ENCODE measurements around the gene NBPF20.
"Not testable (repeated sequence)": the region's sequence is repeated elsewhere in the genome, so short reads cannot be mapped to it uniquely, and the experiment has no call there.

The NBPF20 gene, protein sequence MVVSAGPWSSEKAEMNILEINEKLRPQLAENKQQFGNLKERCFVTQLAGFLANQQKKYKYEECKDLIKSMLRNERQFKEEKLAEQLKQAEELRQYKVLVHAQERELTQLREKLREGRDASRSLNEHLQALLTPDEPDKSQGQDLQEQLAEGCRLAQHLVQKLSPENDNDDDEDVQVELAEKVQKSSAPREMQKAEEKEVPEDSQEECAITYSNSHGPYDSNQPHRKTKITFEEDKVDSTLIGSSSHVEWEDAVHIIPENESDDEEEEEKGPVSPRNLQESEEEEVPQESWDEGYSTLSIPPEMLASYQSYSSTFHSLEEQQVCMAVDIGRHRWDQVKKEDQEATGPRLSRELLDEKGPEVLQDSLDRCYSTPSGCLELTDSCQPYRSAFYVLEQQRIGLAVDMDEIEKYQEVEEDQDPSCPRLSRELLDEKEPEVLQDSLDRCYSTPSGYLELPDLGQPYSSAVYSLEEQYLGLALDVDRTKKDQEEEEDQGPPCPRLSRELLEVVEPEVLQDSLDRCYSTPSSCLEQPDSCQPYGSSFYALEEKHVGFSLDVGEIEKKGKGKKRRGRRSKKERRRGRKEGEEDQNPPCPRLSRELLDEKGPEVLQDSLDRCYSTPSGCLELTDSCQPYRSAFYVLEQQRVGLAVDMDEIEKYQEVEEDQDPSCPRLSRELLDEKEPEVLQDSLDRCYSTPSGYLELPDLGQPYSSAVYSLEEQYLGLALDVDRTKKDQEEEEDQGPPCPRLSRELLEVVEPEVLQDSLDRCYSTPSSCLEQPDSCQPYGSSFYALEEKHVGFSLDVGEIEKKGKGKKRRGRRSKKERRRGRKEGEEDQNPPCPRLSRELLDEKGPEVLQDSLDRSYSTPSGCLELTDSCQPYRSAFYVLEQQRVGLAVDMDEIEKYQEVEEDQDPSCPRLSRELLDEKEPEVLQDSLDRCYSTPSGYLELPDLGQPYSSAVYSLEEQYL (N-terminal part only)

GRCh38 chr1:145425436-145426029, at the start of gene NBPF20:
TSS of gene NBPF20 (minus strand) at chr1:145425603. CDS start at chr1:145405272, 20,331 bp downstream.
- peak; percentile 72 for DNase-seq

DNA sequence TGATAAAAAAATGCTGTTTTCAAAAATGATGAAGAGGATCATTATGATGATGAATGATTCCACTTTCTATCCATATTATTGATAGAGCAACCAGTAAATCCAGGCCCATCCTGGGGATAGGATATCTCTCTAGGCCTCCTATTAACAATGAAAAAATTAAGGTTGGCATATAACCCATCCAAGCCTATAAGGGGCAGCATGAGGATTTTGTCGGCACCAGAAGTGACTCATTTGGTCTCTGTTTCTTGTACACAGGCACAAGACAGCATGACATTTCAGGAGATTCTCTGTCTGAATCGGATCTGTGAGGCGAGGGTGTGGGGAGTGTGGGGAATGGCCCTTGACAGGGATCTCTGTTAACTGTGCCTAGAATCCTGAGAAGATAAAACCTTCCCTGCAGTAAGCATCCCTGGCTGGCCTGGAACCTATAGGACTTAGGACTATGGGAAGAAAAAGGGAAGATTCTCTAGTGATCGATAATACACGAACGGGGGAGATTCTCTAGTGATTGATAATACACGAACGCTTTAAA, 49.5 kb upstream of the NBPF20 start:
- not testable (repeated sequence) for DNase-seq

DNA sequence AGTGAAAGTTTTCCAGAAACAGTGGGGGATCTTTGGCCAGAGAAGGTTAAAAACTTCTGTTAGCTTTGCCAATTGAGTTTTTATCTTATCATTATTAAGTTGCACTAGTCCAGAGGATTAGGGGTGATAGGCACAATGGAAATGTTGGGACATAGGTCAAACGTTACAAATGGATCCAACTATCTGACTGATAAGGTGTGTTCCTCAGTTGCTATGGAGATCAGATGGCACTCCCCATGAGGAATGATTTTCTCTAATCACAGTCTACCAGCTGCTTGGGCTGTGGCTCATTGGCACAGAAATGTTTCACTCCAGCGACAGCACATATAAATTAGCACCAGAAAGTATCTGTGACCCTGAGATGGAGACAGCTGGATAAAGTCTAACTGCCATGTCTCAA, 47.3 kb upstream of the NBPF20 start:
- DNase-seq: not testable (repeated sequence)

GRCh38 chr1:145471365-145471764, 46.0 kb upstream of the NBPF20 start:
- not testable (repeated sequence) for DNase-seq

GRCh38 chr1:145465405-145466144, 40.2 kb upstream of the NBPF20 start:
- peak; percentile 52 for DNase-seq

DNA sequence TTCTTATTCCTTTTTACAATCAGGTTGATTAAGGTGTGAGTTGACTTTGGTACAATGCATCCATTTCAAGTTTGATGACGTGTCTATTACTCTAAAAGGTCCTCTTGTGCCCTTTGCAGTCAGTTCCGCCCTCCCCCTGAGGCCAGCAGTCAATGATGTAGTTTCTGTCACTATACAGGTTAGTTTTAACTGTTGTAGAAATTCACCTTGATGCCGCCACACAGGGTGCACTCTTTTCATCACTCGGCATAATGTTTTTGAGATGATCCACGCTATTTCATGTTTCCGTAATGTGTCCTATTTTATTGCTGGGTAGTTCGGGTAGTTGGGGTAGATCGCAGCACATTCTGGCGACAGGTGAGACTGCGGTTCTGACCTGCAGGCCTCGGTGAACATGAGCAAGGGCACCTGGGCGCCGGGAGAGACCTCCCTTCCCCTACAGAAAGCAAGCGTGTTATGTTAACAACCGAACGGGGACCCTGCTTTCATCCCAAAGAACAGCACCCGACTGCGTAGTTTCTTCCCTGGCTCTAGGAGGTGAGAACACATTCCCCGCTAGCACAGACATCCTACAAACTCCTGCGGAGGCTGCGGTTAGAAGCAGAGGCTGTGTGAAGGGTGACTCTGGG, 39.4 kb upstream of the NBPF20 start:
- not testable (repeated sequence) for DNase-seq

- DNase-seq: not testable (repeated sequence)
Measured at GRCh38 chr1:145464017-145464416, 38.6 kb upstream of the NBPF20 start.

- not testable (repeated sequence) for DNase-seq
Measured at GRCh38 chr1:145460684-145461083, 35.3 kb upstream of the NBPF20 start.

DNA sequence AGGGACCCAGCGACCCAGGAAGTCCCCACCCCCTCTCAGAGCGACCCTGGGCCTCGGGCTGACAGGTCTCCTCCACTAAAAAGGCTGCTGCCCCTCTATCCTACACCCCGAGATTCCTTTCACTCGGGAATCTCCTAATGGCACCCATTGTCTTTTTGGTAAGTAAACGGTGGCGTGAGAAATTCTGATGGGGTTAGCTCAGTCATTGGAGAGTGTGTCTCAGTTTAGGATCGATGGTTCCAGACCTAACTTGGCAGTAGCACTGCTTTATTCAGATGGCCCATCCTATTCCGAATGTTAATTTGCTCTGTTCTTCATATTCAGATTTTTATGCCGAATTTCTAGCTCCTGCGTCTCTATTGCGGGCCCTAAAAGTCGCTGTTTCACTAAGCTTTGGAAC, 34.6 kb upstream of the NBPF20 start:
- DNase-seq: not testable (repeated sequence)

GRCh38 chr1:145459591-145459990, 34.2 kb upstream of the NBPF20 start:
- not testable (repeated sequence) for DNase-seq

DNA sequence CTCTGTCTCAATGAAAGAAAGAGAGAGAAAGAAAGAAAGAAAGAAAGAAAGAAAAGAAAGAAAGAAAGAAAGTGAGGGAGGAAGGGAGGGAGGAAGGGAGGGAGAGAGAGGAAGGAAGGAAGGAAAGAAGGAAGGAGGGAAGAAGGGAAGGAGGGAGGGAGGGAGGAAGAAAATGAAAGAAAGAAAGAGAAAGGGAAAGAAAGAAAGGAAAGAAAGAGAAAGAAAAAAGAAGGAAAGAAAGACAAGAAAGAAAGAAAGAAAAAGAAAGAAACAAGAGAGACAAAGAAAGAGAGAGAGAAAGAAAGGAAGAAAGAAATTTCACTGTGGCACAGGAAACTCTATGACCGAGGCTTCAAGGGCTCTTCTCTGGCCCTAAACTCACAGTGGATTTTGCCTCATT, 33.7 kb upstream of the NBPF20 start:
- not testable (repeated sequence) for DNase-seq

DNA sequence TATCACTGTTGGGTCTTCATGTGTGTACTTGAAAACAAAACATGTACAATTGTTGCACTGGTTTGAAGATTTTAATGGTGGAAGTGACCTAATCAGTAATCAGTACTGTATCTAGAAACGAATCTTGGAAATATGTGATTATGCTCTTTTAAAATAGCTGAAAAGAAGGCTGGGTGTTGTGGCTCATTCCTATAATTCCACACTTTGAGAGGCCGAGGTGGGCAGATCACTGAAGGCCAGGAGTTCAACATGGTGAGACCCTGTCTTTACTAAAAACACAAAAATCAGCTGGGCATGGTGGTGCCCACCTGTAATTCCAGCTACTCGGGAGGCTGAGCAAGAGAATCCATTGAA, 29.4 kb upstream of the NBPF20 start:
- DNase-seq: not testable (repeated sequence)

DNA sequence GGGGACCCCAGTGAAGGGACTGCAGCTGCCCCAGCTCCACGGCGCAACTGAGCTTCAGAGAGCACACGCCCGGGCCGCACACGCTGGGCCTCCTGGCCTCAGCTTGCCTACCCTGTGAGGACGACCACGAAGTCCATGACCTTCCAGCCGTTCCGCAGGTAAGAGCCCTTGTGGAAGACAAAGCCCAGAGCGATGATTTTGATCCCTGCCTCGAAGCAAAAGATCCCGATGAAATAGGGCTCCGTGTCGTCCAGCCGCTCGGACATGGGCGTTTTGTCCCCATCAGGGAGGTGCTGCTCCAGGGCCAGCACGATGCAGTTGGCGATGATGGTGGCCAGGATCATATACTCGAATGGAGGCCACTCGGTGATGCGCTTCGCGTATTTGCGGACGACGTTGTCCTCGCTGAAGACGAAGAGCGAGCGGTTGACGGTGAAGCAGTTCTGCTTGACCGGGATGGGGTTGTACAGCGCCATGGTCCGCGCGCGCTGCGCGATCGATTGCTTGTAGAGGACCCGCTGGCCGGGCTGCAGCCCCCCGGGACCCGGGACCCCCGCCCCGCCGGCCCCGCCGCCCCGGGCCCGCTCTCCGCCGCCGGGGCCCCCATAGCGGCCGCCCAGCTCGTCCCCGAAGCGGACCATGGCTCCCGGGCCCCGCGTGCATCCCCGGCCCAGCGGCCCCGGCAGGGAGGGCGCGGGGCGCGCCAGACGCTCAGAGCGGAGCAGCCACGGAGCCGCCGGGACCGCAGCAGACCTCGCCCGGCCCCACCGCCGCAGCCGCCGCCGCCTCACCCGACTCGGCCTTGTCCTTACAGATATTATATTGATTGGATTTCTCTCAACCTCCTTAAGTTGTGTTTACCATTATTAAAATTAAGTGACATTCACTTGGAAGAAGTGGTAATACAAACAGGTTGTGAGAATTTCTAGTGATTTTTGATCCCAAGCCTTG, 28.7 kb upstream of the NBPF20 start:
- DNase-seq: not testable (repeated sequence)

GRCh38 chr1:145452506-145452905, 27.1 kb upstream of the NBPF20 start:
- not testable (repeated sequence) for DNase-seq

- DNase-seq: not testable (repeated sequence)
Measured at GRCh38 chr1:145451914-145452313, 26.5 kb upstream of the NBPF20 start.

DNA sequence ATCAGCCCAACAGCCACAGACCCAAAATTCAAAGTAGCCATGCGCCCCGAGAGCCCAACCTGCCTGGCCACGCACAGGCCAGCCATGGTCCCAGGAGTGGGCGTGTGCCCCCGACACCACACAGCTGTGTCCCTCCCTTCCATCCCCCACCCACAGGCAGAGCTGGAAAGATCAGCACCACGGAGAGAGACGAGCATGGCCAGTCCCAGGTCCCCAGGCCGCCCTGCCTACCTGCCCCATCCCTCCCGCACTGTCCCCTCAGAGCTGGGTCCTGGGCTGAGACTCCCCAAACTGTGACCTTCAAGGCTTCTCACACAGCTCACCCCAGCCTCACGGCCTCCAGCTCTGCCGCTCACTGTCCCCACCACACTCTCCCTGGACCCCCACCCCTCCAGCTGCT, 19.8 kb upstream of the NBPF20 start:
- DNase-seq: not testable (repeated sequence)

GRCh38 chr1:145442340-145442739, 16.9 kb upstream of the NBPF20 start:
- DNase-seq: not testable (repeated sequence)

- not testable (repeated sequence) for DNase-seq
Measured at GRCh38 chr1:145431363-145432256, 6.2 kb upstream of the NBPF20 start.

DNA sequence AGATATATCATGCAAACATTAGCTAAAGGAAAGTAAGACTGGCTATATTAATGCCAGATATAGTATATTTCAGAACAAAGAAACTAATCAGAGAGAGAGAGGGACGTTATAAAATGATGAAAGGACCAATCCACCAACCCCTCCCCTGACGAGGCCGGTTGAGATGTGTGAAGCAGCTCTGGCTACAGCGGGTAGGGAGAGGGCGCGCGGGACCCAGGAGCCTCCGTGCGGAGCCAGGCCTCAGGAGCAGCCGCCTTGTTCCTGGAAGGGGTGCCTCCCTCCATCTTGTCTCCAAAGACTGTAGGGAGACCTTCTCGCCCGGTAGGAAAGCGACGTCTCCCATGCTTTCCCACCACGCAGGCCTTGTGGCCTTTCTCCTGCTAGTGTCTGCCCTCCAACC, 5.4 kb upstream of the NBPF20 start:
- not testable (repeated sequence) for DNase-seq

Data from activated T-cell treated with anti-CD3 and anti-CD28 coated beads for 4 hours (primary cell).